ENCODE data around the gene RPF1. TPM values are rescaled to one million over a fixed set of nuclear protein-coding genes. Genes with fewer than 3 reads are reported as not detected.

RPF1 gene
- total RNA-seq, 1 donor from 2014 or later: 42.6 TPM

DNA sequence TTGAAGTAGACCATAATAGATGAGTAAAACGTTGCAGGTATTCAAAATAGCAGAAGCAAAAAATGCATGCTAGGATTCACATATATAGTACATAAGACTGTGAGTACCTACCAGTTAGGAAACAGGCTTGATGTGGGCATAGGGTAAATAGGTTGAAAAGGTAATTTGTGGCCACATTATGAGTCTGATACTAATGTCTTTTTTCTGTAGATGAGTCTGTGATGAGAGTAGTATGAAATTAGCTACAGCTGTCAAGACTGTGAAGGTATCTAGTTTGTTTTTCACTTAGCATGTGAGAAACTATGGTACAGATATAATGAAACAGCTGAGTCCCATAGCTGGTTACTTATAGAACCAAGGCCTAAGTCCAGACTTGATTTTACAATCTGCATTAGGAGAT is 14.7 kb downstream of the RPF1 start:
- Mint-ChIP-seq H3K9me3 (ENCODE audit: low read depth) (no peaks in the 10 kb centered on the region), H3K27ac (no peak overlapping the region), H3K4me3 (ENCODE audit: low read depth) (no peak overlapping the region), H3K4me1 (ENCODE audit: low read depth) (no peaks in the 10 kb centered on the region), H3K27me3 (no peaks in the 10 kb centered on the region), H3K36me3 (ENCODE audit: insufficient read depth) (peaks cover 20% of the 10 kb centered on the region)
- TF ChIP-seq, protein P1, sequence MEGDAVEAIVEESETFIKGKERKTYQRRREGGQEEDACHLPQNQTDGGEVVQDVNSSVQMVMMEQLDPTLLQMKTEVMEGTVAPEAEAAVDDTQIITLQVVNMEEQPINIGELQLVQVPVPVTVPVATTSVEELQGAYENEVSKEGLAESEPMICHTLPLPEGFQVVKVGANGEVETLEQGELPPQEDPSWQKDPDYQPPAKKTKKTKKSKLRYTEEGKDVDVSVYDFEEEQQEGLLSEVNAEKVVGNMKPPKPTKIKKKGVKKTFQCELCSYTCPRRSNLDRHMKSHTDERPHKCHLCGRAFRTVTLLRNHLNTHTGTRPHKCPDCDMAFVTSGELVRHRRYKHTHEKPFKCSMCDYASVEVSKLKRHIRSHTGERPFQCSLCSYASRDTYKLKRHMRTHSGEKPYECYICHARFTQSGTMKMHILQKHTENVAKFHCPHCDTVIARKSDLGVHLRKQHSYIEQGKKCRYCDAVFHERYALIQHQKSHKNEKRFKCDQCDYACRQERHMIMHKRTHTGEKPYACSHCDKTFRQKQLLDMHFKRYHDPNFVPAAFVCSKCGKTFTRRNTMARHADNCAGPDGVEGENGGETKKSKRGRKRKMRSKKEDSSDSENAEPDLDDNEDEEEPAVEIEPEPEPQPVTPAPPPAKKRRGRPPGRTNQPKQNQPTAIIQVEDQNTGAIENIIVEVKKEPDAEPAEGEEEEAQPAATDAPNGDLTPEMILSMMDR (IDR thresholded peaks at IDR 0.05; ENCODE audit: unreplicated experiment): no peak
- DNase-seq (ENCODE audit: low spot score, unreplicated experiment): no peak

GRCh38 chr1:84496498-84496897 is 17.4 kb downstream of the RPF1 start:
- Mint-ChIP-seq H3K36me3 (ENCODE audit: insufficient read depth) (peaks cover 19% of the 10 kb centered on the region), H3K4me3 (ENCODE audit: low read depth) (no peak overlapping the region), H3K27ac (no peak overlapping the region), H3K27me3 (no peaks in the 10 kb centered on the region), H3K9me3 (ENCODE audit: low read depth) (no peaks in the 10 kb centered on the region), H3K4me1 (ENCODE audit: low read depth) (peaks cover 5% of the 10 kb centered on the region)
- DNase-seq (ENCODE audit: low spot score, unreplicated experiment): no peak
- TF ChIP-seq, protein P1 (IDR thresholded peaks at IDR 0.05; ENCODE audit: unreplicated experiment): no peak

GRCh38 chr1:84497631-84498275 is 18.7 kb downstream of the RPF1 start:
- TF ChIP-seq, protein P1 (IDR thresholded peaks at IDR 0.05; ENCODE audit: unreplicated experiment): no peak
- no peak overlapping the region for H3K4me3 Mint-ChIP-seq (ENCODE audit: low read depth)
- peaks cover 24% of the 10 kb centered on the region for H3K36me3 Mint-ChIP-seq (ENCODE audit: insufficient read depth)
- DNase-seq (ENCODE audit: low spot score, unreplicated experiment): no peak
- no peak overlapping the region for H3K27ac Mint-ChIP-seq
- H3K27me3 Mint-ChIP-seq: no peaks in the 10 kb centered on the region
- no peaks in the 10 kb centered on the region for H3K9me3 Mint-ChIP-seq (ENCODE audit: low read depth)
- H3K4me1 Mint-ChIP-seq (ENCODE audit: low read depth): peaks cover 8% of the 10 kb centered on the region

DNA sequence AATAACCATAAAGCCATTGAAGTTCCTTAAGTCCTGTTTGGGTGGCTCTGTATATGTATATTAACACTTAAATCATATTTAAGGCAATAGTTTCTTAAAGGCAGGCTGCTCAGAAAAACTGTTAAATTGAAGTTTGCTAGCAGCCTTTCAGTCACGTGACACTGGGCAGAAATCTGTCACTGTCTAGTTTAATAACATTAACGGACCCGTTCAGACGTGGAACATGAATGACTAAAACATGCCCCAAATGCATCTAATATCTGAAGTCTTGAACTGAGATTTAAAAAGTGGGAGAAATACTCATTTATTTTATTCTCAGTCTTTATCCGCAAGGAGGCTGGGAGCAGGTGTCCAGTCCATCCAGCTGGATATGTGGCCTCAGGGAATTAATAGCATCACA is 23.9 kb downstream of the RPF1 start:
- peaks cover 12% of the 10 kb centered on the region for H3K36me3 Mint-ChIP-seq (ENCODE audit: insufficient read depth)
- no peaks in the 10 kb centered on the region for H3K9me3 Mint-ChIP-seq (ENCODE audit: low read depth)
- peak overlapping the region; percentile 93 for H3K4me3 Mint-ChIP-seq (ENCODE audit: low read depth)
- TF ChIP-seq, protein P1 (IDR thresholded peaks at IDR 0.05; ENCODE audit: unreplicated experiment): no peak
- H3K27ac Mint-ChIP-seq: peak overlapping the region; percentile 67
- H3K27me3 Mint-ChIP-seq: no peaks in the 10 kb centered on the region
- peaks cover 26% of the 10 kb centered on the region for H3K4me1 Mint-ChIP-seq (ENCODE audit: low read depth)
- DNase-seq (ENCODE audit: low spot score, unreplicated experiment): no peak

DNA sequence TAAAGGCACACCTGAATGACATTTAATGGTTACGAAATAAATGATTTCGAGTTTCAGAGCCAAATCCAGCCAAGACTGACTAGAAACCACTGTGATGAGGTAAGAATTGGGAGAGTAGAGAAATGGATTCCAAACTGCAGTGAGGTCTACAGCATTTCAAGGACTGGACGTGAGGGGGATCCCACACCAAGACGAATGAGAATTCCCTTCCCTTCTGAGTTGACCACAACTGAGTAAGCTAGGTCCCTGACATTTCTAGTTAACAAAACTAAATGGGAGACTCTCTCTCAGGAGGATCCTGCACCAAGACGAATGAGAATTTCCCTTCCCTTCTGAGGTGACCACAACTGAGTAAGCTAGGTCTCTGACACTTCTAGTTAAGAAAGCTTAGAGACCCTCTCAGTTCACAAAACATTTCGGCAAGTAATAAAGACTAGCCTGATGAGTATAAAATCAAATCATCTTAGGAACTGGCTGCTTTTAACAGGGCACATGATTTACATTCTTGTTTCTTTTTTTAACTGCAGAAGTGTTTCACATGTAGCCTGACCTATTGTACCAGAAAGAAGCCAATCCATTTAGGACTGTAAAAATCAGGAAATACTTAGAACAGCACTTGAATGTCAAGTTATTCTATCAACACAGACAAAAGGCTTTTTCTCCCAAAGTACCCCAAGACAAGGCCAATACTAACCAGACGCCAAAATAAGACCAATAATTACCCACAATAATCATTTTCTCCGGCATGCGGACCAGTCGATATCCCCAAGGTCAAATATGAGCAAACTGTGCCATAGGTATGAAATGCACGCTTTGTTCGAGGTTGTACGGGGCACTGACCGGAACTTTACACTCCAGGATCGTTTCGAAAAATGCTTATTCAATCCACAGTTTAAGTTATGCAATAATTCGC is 25.8 kb downstream of the RPF1 start:
- H3K9me3 Mint-ChIP-seq (ENCODE audit: low read depth): peaks cover 11% of the 10 kb centered on the region
- peaks cover 26% of the 10 kb centered on the region for H3K4me1 Mint-ChIP-seq (ENCODE audit: low read depth)
- H3K4me3 Mint-ChIP-seq (ENCODE audit: low read depth): peak overlapping the region; percentile 93
- H3K27ac Mint-ChIP-seq: peak overlapping the region; percentile 98
- TF ChIP-seq, protein P1 (IDR thresholded peaks at IDR 0.05; ENCODE audit: unreplicated experiment): no peak
- no peaks in the 10 kb centered on the region for H3K27me3 Mint-ChIP-seq
- no peak for DNase-seq (ENCODE audit: low spot score, unreplicated experiment)
- H3K36me3 Mint-ChIP-seq (ENCODE audit: insufficient read depth): peaks cover 23% of the 10 kb centered on the region
